Calu3 (cell line): ENCODE data around the gene SYNGR1. TPM values are rescaled to one million over a fixed set of nuclear protein-coding genes. Genes with fewer than 3 reads are reported as not detected.

Experiments
- BruUV-seq: library from RNA; stranded (reverse); fragments of 400-500 nt; replicated peaks from 2 replicates; lab custom pipeline; 2021; lab: Mats Ljungman, UMichigan
- CTCF ChIA-PET: fragments of 300-600 bp; sonication (Branson Sonifier 250); formaldehyde crosslinking; loops from one replicate; lab custom pipeline; 2022; ENCODE audit warnings: antibody characterized with exemption; lab: Charles Lee
- DNase-seq: peaks from one replicate; pipeline ENCODE4 v3.0.0; 2022
- H3K27ac Mint-ChIP-seq: one replicate; pipeline ENCODE4 v1.8.0; 2022; ENCODE audit warnings: mixed read lengths; ENCODE audit not compliant: unreplicated experiment
- H3K27me3 Mint-ChIP-seq: one replicate; pipeline ENCODE4 v1.8.0; 2022; ENCODE audit warnings: mixed read lengths; ENCODE audit not compliant: unreplicated experiment
- H3K36me3 Mint-ChIP-seq: one replicate; pipeline ENCODE4 v1.8.0; 2022; ENCODE audit warnings: mild to moderate bottlenecking, moderate library complexity, mixed read lengths; ENCODE audit not compliant: insufficient read depth, unreplicated experiment
- H3K4me1 Mint-ChIP-seq: one replicate; pipeline ENCODE4 v1.8.0; 2022; ENCODE audit warnings: mild to moderate bottlenecking, low read depth, mixed read lengths; ENCODE audit not compliant: unreplicated experiment
- H3K4me3 Mint-ChIP-seq: one replicate; pipeline ENCODE4 v1.8.0; 2022; ENCODE audit warnings: mild to moderate bottlenecking, low read depth, moderate library complexity, mixed read lengths; ENCODE audit not compliant: unreplicated experiment
- H3K9me3 Mint-ChIP-seq: one replicate; pipeline ENCODE4 v1.8.0; 2022; ENCODE audit warnings: low read depth, mixed read lengths; ENCODE audit not compliant: unreplicated experiment
- CTCF ChIP-seq: fragments of 200-600 bp; IDR thresholded peaks from one replicate; pipeline ENCODE4 v1.8.0; 2022; ENCODE audit warnings: antibody characterized with exemption; ENCODE audit not compliant: unreplicated experiment
- intact Hi-C: fragments of 100-400 bp; cut with micrococcal nuclease; formaldehyde crosslinking; loops from one replicate; pipeline ENCODE4 v1.10.0; 2022; ENCODE audit not compliant: unreplicated experiment
- total RNA-seq: library from RNA; stranded (reverse); gene quantifications from 2 replicates; pipeline ENCODE4 v1.2.3, GENCODE V29; 2022

SYNGR1 gene
- total RNA-seq, 1 experiment from 2014 or later, result 12.3 TPM

- no peak for DNase-seq
- intact Hi-C loops, result no loop called here
- no peak for TF ChIP-seq CTCF
- Mint-ChIP-seq H3K4me3 (no peak overlapping the region), H3K27ac (no peak overlapping the region), H3K36me3 (peaks cover 23% of the 10 kb centered on the region), H3K27me3 (no peaks in the 10 kb centered on the region), H3K4me1 (no peaks in the 10 kb centered on the region), H3K9me3 (no peaks in the 10 kb centered on the region)
- no TSS peak for BruUV-seq
- CTCF ChIA-PET, result no interaction called here
Observed at GRCh38 chr22:39422101-39422500, 72.3 kb downstream of the SYNGR1 start.

DNA sequence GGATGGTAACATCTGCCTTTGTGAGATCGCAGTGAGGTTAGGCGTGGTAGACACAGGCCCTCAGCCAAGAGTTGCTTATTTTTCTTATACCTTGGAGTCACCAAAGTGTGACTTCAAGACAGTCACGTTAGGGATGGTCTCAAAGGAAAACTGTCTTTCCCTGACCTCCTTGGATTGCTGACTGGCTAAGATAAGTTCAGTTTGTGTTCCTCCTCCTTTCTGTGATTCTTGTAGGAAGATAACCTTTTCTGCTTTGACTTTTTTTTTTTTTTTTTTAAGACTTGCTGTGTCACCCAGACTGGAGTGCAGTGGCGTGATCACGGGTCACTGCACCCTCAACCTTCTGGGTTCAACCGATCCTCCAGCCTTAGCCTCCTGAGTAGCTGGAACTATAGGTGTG, 72.9 kb downstream of the SYNGR1 start:
- CTCF ChIA-PET, result interaction anchor here (0.7 kb wide), 1 partner anchor 46 kb away, joined by 3 read pairs; no protein-coding TSS in a partner anchor
- no peak for DNase-seq
- BruUV-seq, result no TSS peak
- intact Hi-C loops, result no loop called here
- no peak for TF ChIP-seq CTCF
- Mint-ChIP-seq H3K27me3 (no peaks in the 10 kb centered on the region), H3K27ac (no peak overlapping the region), H3K9me3 (no peaks in the 10 kb centered on the region), H3K4me3 (no peak overlapping the region), H3K4me1 (no peaks in the 10 kb centered on the region), H3K36me3 (peaks cover 22% of the 10 kb centered on the region)

GRCh38 chr22:39423976-39424375, 74.2 kb downstream of the SYNGR1 start:
- Mint-ChIP-seq H3K4me1 (no peaks in the 10 kb centered on the region), H3K27me3 (no peaks in the 10 kb centered on the region), H3K9me3 (no peaks in the 10 kb centered on the region), H3K4me3 (no peak overlapping the region), H3K27ac (no peak overlapping the region), H3K36me3 (peaks cover 22% of the 10 kb centered on the region)
- no peak for TF ChIP-seq CTCF
- no peak for DNase-seq
- BruUV-seq, result no TSS peak
- intact Hi-C loops, result no loop called here
- CTCF ChIA-PET, result no interaction called here

DNA sequence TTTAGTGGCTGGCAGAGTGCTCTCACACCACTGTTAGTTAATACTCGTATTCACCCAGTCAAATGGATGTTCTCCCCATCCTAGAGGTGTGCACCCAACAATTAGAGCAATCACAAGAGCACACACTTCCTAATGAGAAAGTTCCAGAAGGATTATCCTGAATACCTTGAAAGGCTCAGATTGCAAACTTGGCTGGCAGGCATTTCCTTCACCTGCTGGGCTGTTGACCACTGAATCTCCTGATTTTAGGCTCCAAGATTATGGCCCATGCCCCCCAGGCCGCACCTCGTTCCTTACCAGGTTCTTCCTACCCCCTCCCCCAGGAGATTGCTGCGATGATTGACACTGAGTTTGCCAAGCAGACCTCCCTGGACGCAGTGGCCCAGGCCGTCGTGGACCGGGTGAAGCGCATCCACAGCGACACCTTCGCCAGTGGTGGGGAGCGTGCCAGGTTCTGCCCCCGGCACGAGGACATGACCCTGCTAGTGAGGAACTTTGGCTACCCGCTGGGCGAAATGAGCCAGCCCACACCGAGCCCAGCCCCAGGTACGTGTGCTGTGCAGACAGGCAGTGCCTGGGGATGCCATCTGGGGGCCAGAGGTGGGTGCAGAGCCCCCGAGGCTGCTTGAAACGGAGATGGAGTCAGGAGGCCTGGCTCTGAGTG, 76.7 kb downstream of the SYNGR1 start:
- TF ChIP-seq CTCF, result no peak
- peaks cover 29% of the 10 kb centered on the region for H3K36me3 Mint-ChIP-seq
- no peaks in the 10 kb centered on the region for H3K9me3 Mint-ChIP-seq
- no peaks in the 10 kb centered on the region for H3K27me3 Mint-ChIP-seq
- no peak for DNase-seq
- H3K27ac Mint-ChIP-seq, result no peak overlapping the region
- BruUV-seq, result no TSS peak
- H3K4me1 Mint-ChIP-seq, result no peaks in the 10 kb centered on the region
- intact Hi-C loops, result no loop called here
- H3K4me3 Mint-ChIP-seq, result no peak overlapping the region
- CTCF ChIA-PET, result no interaction called here
